SK-N-SH treated with all-trans-retinoic acid at 6 μM for 48 hours (cell line): Measurements from ENCODE around the gene EPHB3.

Source experiments
- ATAC-seq: fragments of 200-7000 bp; cut with Tn5 transposase; 3 replicates; pipeline ENCODE4 v1.9.1; 2020; ENCODE audit warnings: mild to moderate bottlenecking, moderate library complexity
- ARNTL ChIP-seq: fragments of 450-650 bp; formaldehyde crosslinking; IDR thresholded peaks from 2 replicates; pipeline ENCODE4 v1.5.0; 2020; ENCODE audit warnings: low read depth, mild to moderate bottlenecking, moderate library complexity, borderline replicate concordance
- BACH2 ChIP-seq: fragments of 250-450 bp; sonication (Bioruptor Pico); IDR thresholded peaks from 2 replicates; pipeline ENCODE4 v1.9.0; 2021; ENCODE audit warnings: mild to moderate bottlenecking, borderline replicate concordance
- CREB5 ChIP-seq: fragments of 250-450 bp; sonication (Bioruptor Pico); IDR thresholded peaks from 2 replicates; pipeline ENCODE4 v1.5.1; 2020; ENCODE audit warnings: low read depth, mild to moderate bottlenecking, moderate library complexity
- CSDC2 ChIP-seq: fragments of 250-450 bp; sonication (Bioruptor Pico); IDR thresholded peaks from 2 replicates; pipeline ENCODE4 v1.5.0; 2020; ENCODE audit warnings: mild to moderate bottlenecking, moderate library complexity
- CSRNP3 ChIP-seq: fragments of 250-450 bp; sonication (Bioruptor Pico); IDR thresholded peaks from 2 replicates; pipeline ENCODE4 v1.5.1; 2021; ENCODE audit warnings: mild to moderate bottlenecking, moderate library complexity
- ESRRG ChIP-seq: fragments of 250-450 bp; sonication (Bioruptor Pico); IDR thresholded peaks from 2 replicates; pipeline ENCODE4 v1.6.1; 2021; ENCODE audit warnings: mild to moderate bottlenecking
- GLIS3 ChIP-seq: fragments of 250-450 bp; sonication (Bioruptor Pico); IDR thresholded peaks from 2 replicates; pipeline ENCODE4 v1.5.0; 2020; ENCODE audit warnings: mild to moderate bottlenecking, moderate library complexity
- ISL1 ChIP-seq: fragments of 250-450 bp; sonication (Bioruptor Pico); IDR thresholded peaks from 2 replicates; pipeline ENCODE4 v2.1.2; 2022; ENCODE audit warnings: mild to moderate bottlenecking, moderate library complexity
- OSR1 ChIP-seq: fragments of 250-450 bp; sonication (Bioruptor Pico); IDR thresholded peaks from 2 replicates; pipeline ENCODE4 v1.8.0; 2022; ENCODE audit warnings: moderate library complexity, mild to moderate bottlenecking, inconsistent platforms
- POU6F1 ChIP-seq: fragments of 250-450 bp; sonication (Bioruptor Pico); IDR thresholded peaks from 2 replicates; pipeline ENCODE4 v1.8.0; 2021; ENCODE audit warnings: low read depth, mild to moderate bottlenecking, moderate library complexity, borderline replicate concordance
- PPARA ChIP-seq: fragments of 250-450 bp; sonication (Bioruptor Pico); IDR thresholded peaks from 2 replicates; pipeline ENCODE4 v1.5.0; 2020; ENCODE audit warnings: mild to moderate bottlenecking, borderline replicate concordance
- RARB ChIP-seq: fragments of 250-450 bp; sonication (Bioruptor Pico); IDR thresholded peaks from 2 replicates; pipeline ENCODE4 v1.8.0; 2021; ENCODE audit warnings: mild to moderate bottlenecking, moderate library complexity
- SNAI2 ChIP-seq: fragments of 250-450 bp; sonication (Bioruptor Pico); IDR thresholded peaks from 2 replicates; pipeline ENCODE4 v1.5.0; 2020; ENCODE audit warnings: mild to moderate bottlenecking, moderate library complexity
- TCF4 ChIP-seq: fragments of 250-450 bp; sonication (Bioruptor Pico); IDR thresholded peaks from 2 replicates; pipeline ENCODE4 v1.8.0; 2021; ENCODE audit warnings: mild to moderate bottlenecking, moderate library complexity, borderline replicate concordance
- TOX ChIP-seq: fragments of 250-450 bp; sonication (Bioruptor Pico); IDR thresholded peaks from 2 replicates; pipeline ENCODE4 v1.8.0; 2021; ENCODE audit warnings: mild to moderate bottlenecking, moderate library complexity, borderline replicate concordance
- TSHZ2 ChIP-seq: fragments of 250-450 bp; sonication (Bioruptor Pico); IDR thresholded peaks from 2 replicates; pipeline ENCODE4 v1.5.0; 2020; ENCODE audit warnings: mild to moderate bottlenecking, moderate library complexity
- ZC3H10 ChIP-seq: fragments of 250-450 bp; sonication (Bioruptor Pico); IDR thresholded peaks from 2 replicates; pipeline ENCODE4 v1.5.1; 2021; ENCODE audit warnings: mild to moderate bottlenecking, moderate library complexity
- ZFP3 ChIP-seq: fragments of 250-450 bp; sonication (Bioruptor Pico); IDR thresholded peaks from 2 replicates; pipeline ENCODE4 v1.5.0; 2020; ENCODE audit warnings: mild to moderate bottlenecking, moderate library complexity
- ZNF565 ChIP-seq: fragments of 450-650 bp; formaldehyde crosslinking; conservative IDR thresholded peaks from 2 replicates; pipeline ENCODE4 v1.5.0; 2020; ENCODE audit warnings: low read depth, mild to moderate bottlenecking, moderate library complexity
- ZNF70 ChIP-seq: fragments of 450-650 bp; formaldehyde crosslinking; IDR thresholded peaks from 2 replicates; pipeline ENCODE4 v1.5.0; 2020; ENCODE audit warnings: mild to moderate bottlenecking, moderate library complexity
- ZNF8 ChIP-seq: fragments of 450-650 bp; formaldehyde crosslinking; IDR thresholded peaks from 2 replicates; pipeline ENCODE4 v1.5.0; 2020; ENCODE audit warnings: mild to moderate bottlenecking, moderate library complexity

Gene EPHB3

GRCh38 chr3:184559336-184559735 is 2.2 kb upstream of the EPHB3 start:
- no peak for ATAC-seq
- TF ChIP-seq ZNF8 (CRISPR knock-in tag) (no peak), ZNF565 (CRISPR knock-in tag) (no peak), ZFP3 (CRISPR knock-in tag) (no peak), ZNF70 (CRISPR knock-in tag) (no peak), SNAI2 (no peak)

- TF ChIP-seq CSDC2, result no peak
- ATAC-seq, result no peak
These were observed 1.1 kb upstream of the EPHB3 start for GRCh38 chr3:184560531-184560930.

GRCh38 chr3:184561913-184562877 is 610 bp downstream of the EPHB3 start:
- ATAC-seq, result peak; percentile 10
- no peak for TF ChIP-seq ZC3H10

- no peak for ATAC-seq
- TF ChIP-seq ZNF565 (CRISPR knock-in tag) (no peak), BACH2 (CRISPR knock-in tag) (no peak), ARNTL (CRISPR knock-in tag) (no peak), OSR1 (CRISPR knock-in tag) (no peak), ZNF70 (CRISPR knock-in tag) (no peak), TOX (CRISPR knock-in tag) (no peak), TCF4 (CRISPR knock-in tag) (no peak), TSHZ2 (CRISPR knock-in tag) (no peak), ISL1 (CRISPR knock-in tag) (no peak), GLIS3 (CRISPR knock-in tag) (no peak), RARB (CRISPR knock-in tag) (no peak), ZNF8 (CRISPR knock-in tag) (no peak), CREB5 (no peak), POU6F1 (CRISPR knock-in tag) (no peak), PPARA (CRISPR knock-in tag) (no peak), ZC3H10 (no peak), CSRNP3 (CRISPR knock-in tag) (no peak), ESRRG (CRISPR knock-in tag) (no peak)
- TF ChIP-seq, all 23 proteins: peak for 0
These were observed 1.4 kb downstream of the EPHB3 start for GRCh38 chr3:184562878-184563560.
